B cell (primary cell): ENCODE results near the gene COQ2. TPM values are rescaled to one million over a fixed set of nuclear protein-coding genes. Genes with fewer than 3 reads are reported as not detected.

Experiments used
- ATAC-seq: fragments of 200-7000 bp; cut with Tn5 transposase; one replicate; pipeline ENCODE4 v1.10.0; 2021; ENCODE audit warnings: low read depth, mild to moderate bottlenecking, moderate number of reproducible peaks, moderate library complexity
- CTCF ChIA-PET: fragments of 350-600 bp; sonication (Branson Sonifier 250); formaldehyde crosslinking; loops from one replicate; lab custom pipeline; 2021; ENCODE audit warnings: antibody characterized with exemption, inconsistent platforms; lab: Charles Lee
- POLR2A ChIA-PET: fragments of 350-600 bp; sonication (Branson Sonifier 250); formaldehyde crosslinking; loops from one replicate; lab custom pipeline; 2021; ENCODE audit warnings: antibody characterized with exemption; lab: Charles Lee
- DNase-seq: peaks from one replicate; pipeline ENCODE4 v3.0.0; 2013
- H2AFZ ChIP-seq: 2 replicates; pipeline ENCODE4 v1.6.1; 2012; ENCODE audit warnings: mild to moderate bottlenecking, low read depth, low read length; ENCODE audit not compliant: insufficient read depth, poor library complexity, severe bottlenecking
- H3K27ac ChIP-seq, 2 donors: 1 replicate in 1 of 2; 2 replicates in 1 of 2; pipeline ENCODE4 v1.5.1; 2012 to 2013; ENCODE audit warnings: low read length in 2 of 2, mild to moderate bottlenecking in 2 of 2, moderate library complexity in 1 of 2
- H3K27me3 ChIP-seq, 4 experiments: fragments of 200-600 bp in 1 of 4; sonication (generic) in 1 of 4; replicated peaks in 1 of 4; 1 replicate in 2 of 4; 2 replicates in 2 of 4; pipeline versions ENCODE4 v1.6.1 to v1.7.0; 2013 to 2016; ENCODE audit warnings: low read length in 3 of 4, mild to moderate bottlenecking in 2 of 4, mixed read lengths in 1 of 4, moderate library complexity in 1 of 4; ENCODE audit not compliant: insufficient read depth in 4 of 4, control insufficient read depth in 3 of 4; ENCODE audit errors: control extremely low read depth in 1 of 4
- H3K36me3 ChIP-seq, 2 experiments: replicated peaks in 1 of 2; 1 replicate in 1 of 2; 2 replicates in 1 of 2; pipeline versions ENCODE4 v1.6.1 to v1.7.1; 2013; ENCODE audit warnings: low read length in 1 of 2; ENCODE audit not compliant: insufficient read depth in 2 of 2, control insufficient read depth in 1 of 2; ENCODE audit errors: control extremely low read depth in 1 of 2, extremely low read depth in 1 of 2
- H3K4me1 ChIP-seq, 2 donors: fragments of 200-600 bp in 1 of 2; sonication (generic) in 1 of 2; 1 replicate in 1 of 2; 2 replicates in 1 of 2; pipeline versions ENCODE4 v1.5.1 to v1.6.1; 2013 to 2017; ENCODE audit warnings: low read length in 2 of 2; ENCODE audit not compliant: control insufficient read depth in 2 of 2, insufficient read depth in 2 of 2
- H3K4me2 ChIP-seq: replicated peaks from 2 replicates; pipeline ENCODE3; 2012; ENCODE audit warnings: mild to moderate bottlenecking, low read depth, low read length; ENCODE audit not compliant: poor library complexity, severe bottlenecking
- H3K4me3 ChIP-seq, 5 experiments: fragments of 200-600 bp in 1 of 5; sonication (generic) in 1 of 5; 1 replicate in 3 of 5; 2 replicates in 2 of 5; pipeline versions ENCODE4 v1.5.1 to v1.7.0; 2011 to 2016; ENCODE audit warnings: low read length in 4 of 5, mild to moderate bottlenecking in 4 of 5, low read depth in 2 of 5, control low read depth in 1 of 5, moderate library complexity in 1 of 5; ENCODE audit not compliant: insufficient read depth in 1 of 5; ENCODE audit errors: control extremely low read depth in 1 of 5, extremely low read depth in 1 of 5
- H3K79me2 ChIP-seq: fragments of 200-600 bp; sonication (generic); one replicate; pipeline ENCODE4 v1.6.0; 2016; ENCODE audit warnings: low read length; ENCODE audit not compliant: control insufficient read depth, insufficient read depth
- H3K9ac ChIP-seq: fragments of 200-600 bp; sonication (generic); 2 replicates; pipeline ENCODE4 v1.6.1; 2017; ENCODE audit warnings: mild to moderate bottlenecking, low read length, moderate library complexity
- H3K9me3 ChIP-seq, 3 donors: one replicate each; pipeline versions ENCODE4 v1.6.1 to v1.7.1; 2013; ENCODE audit warnings: low read length in 2 of 3; ENCODE audit not compliant: control insufficient read depth in 2 of 3, insufficient read depth in 1 of 3; ENCODE audit errors: control extremely low read depth in 1 of 3
- H4K20me1 ChIP-seq: 2 replicates; pipeline ENCODE4 v1.6.0; 2012; ENCODE audit warnings: mild to moderate bottlenecking, low read length; ENCODE audit not compliant: insufficient read depth, control insufficient read depth, poor library complexity, severe bottlenecking
- H3K27ac Mint-ChIP-seq: one replicate; pipeline ENCODE4 v1.8.0; 2021; ENCODE audit warnings: mixed read lengths
- H3K27me3 Mint-ChIP-seq: one replicate; pipeline ENCODE4 v1.8.0; 2021; ENCODE audit warnings: mixed read lengths
- H3K4me1 Mint-ChIP-seq: one replicate; pipeline ENCODE4 v1.8.0; 2021; ENCODE audit warnings: mixed read lengths
- H3K4me3 Mint-ChIP-seq: one replicate; pipeline ENCODE4 v1.8.0; 2021; ENCODE audit warnings: mixed read lengths
- H3K9me3 Mint-ChIP-seq: one replicate; pipeline ENCODE4 v1.8.0; 2022; ENCODE audit warnings: mixed read lengths; ENCODE audit not compliant: insufficient read depth
- CTCF ChIP-seq: fragments of 200-600 bp; IDR thresholded peaks from one replicate; pipeline ENCODE4 v1.8.0; 2022; ENCODE audit warnings: antibody characterized with exemption, mild to moderate bottlenecking
- EZH2 ChIP-seq: IDR thresholded peaks from 2 replicates; pipeline ENCODE4 v1.6.1; 2012; ENCODE audit warnings: borderline replicate concordance, low read depth, mild to moderate bottlenecking, moderate library complexity, low read length; ENCODE audit not compliant: insufficient read depth, poor library complexity, severe bottlenecking
- WGBS: methylation state at CpG from one replicate; pipeline ENCODE4 v1.1.5; 2013; ENCODE audit warnings: missing lambda C conversion rate; ENCODE audit not compliant: insufficient coverage; 5-methylcytosine and 5-hydroxymethylcytosine counted together
- intact Hi-C: fragments of 100-400 bp; cut with micrococcal nuclease; formaldehyde crosslinking; loops from one replicate; pipeline ENCODE4 v1.10.0; 2022
- polyA plus RNA-seq: library from polyadenylated mRNA; depleted of rRNA; stranded (reverse); fragments of >200 nt; gene quantifications from 2 replicates; pipeline ENCODE4 v1.2.3, GENCODE V29; 2012
- total RNA-seq, 2 donors: library from RNA; stranded (reverse); fragments of 120-200 nt in 1 of 2; gene quantifications; 1 replicate in 1 of 2; 2 replicates in 1 of 2; pipeline versions ENCODE4 v1.2.3 to v1.2.4, GENCODE V29; 2013 to 2022

Gene COQ2
- total and polyA plus RNA-seq, 2 donors (not counting 1 experiment from before 2014, with no cell fraction given), result 8.1 to 27.9 TPM

GRCh38 chr4:83272900-83273299, 11.7 kb downstream of the COQ2 start:
- no CpG with 5 or more reads among the region's 5 CpGs for WGBS
- no peak overlapping the region for H2AFZ ChIP-seq
- H3K4me1 ChIP-seq, result peaks cover 28 to 31% of the 10 kb centered on the region in 2 donors
- Mint-ChIP-seq H3K9me3 (no peaks in the 10 kb centered on the region), H3K27ac (peak overlapping the region; percentile 44), H3K4me3 (peak overlapping the region; percentile 65), H3K4me1 (peaks cover 54% of the 10 kb centered on the region), H3K27me3 (no peaks in the 10 kb centered on the region)
- H3K36me3 ChIP-seq, result peaks cover 6 to 22% of the 10 kb centered on the region in 2 experiments
- peak overlapping the region; percentile 52 for H3K4me2 ChIP-seq
- H4K20me1 ChIP-seq, result no peaks in the 10 kb centered on the region
- DNase-seq (peak; percentile 67), ATAC-seq (peak; percentile 82)
- CTCF ChIA-PET, result interaction anchor here (0.6 to 2.4 kb wide), 7 partner anchors 10 to 238 kb away, joined by 3 to 13 read pairs (median 4); partner anchors contain the start of genes COPS4 and COQ2
- H3K9ac ChIP-seq, result peak overlapping the region; percentile 31
- POLR2A ChIA-PET, result interaction anchor here (1.1 kb wide), 1 partner anchor 13 kb away, joined by 6 read pairs; no protein-coding TSS in a partner anchor
- peak overlapping the region in 2 of 5 experiments; percentile 20 to 25 for H3K4me3 ChIP-seq
- H3K79me2 ChIP-seq, result peaks cover 4% of the 10 kb centered on the region
- TF ChIP-seq CTCF, result no peak
- H3K27me3 ChIP-seq, result no peaks in the 10 kb centered on the region
- no peaks in the 10 kb centered on the region for H3K9me3 ChIP-seq
- peak overlapping the region; percentile 4 to 47 for H3K27ac ChIP-seq
- intact Hi-C loops, result loop anchor here (1.0 kb wide), 1 partner anchor 8 kb away; no protein-coding TSS in a partner anchor

GRCh38 chr4:83269256-83269655, 15.3 kb downstream of the COQ2 start:
- Histone ChIP-seq H4K20me1 (no peaks in the 10 kb centered on the region), H3K9ac (no peak overlapping the region), H3K27me3 (no peaks in the 10 kb centered on the region), H2AFZ (no peak overlapping the region), H3K9me3 (no peaks in the 10 kb centered on the region), H3K79me2 (no peaks in the 10 kb centered on the region), H3K27ac (no peak overlapping the region), H3K4me2 (no peak overlapping the region), H3K4me3 (no peak overlapping the region), H3K36me3 (peaks cover 6 to 31% of the 10 kb centered on the region in 2 experiments), H3K4me1 (peaks cover 16 to 31% of the 10 kb centered on the region in 2 donors)
- no CpG with 5 or more reads among the region's 1 CpG for WGBS
- Mint-ChIP-seq H3K27me3 (no peaks in the 10 kb centered on the region), H3K4me1 (peaks cover 35% of the 10 kb centered on the region), H3K27ac (no peak overlapping the region), H3K4me3 (no peak overlapping the region), H3K9me3 (no peaks in the 10 kb centered on the region)
- ATAC-seq (no peak), DNase-seq (no peak)
- CTCF ChIA-PET, result interaction anchor here (1.0 to 3.5 kb wide), 2 partner anchors 9 to 11 kb away, joined by 3 to 34 read pairs; no protein-coding TSS in a partner anchor
- POLR2A ChIA-PET, result no interaction called here
- TF ChIP-seq EZH2, result no peak
- no peak for TF ChIP-seq CTCF
- intact Hi-C loops, result no loop called here
